HCT116 (cell line): Measurements from ENCODE around the gene ACOT4. TPM values are rescaled to one million over a fixed set of nuclear protein-coding genes. Genes with fewer than 3 reads are reported as not detected.

ENCODE experiments used
- ATAC-seq: fragments of 200-7000 bp; cut with Tn5 transposase; 2 replicates; pipeline ENCODE4 v1.9.1; 2020; ENCODE audit warnings: mild to moderate bottlenecking, moderate library complexity
- BruUV-seq: library from RNA; stranded (reverse); fragments of 400-500 nt; replicated peaks from 2 replicates; lab custom pipeline; 2021; lab: Mats Ljungman, UMichigan
- CTCF ChIA-PET: fragments of 300-600 bp; sonication (Branson Sonifier 250); formaldehyde crosslinking; loops from one replicate; lab custom pipeline; 2021; ENCODE audit warnings: antibody characterized with exemption; lab: Charles Lee
- POLR2A ChIA-PET: fragments of 300-600, 350-600 bp; sonication (Branson Sonifier 250); formaldehyde crosslinking; loops from one replicate; lab custom pipeline; 2021; ENCODE audit warnings: antibody characterized with exemption; lab: Charles Lee
- RAD21 ChIA-PET, 2 experiments: fragments of 300-600 bp; sonication (Branson Sonifier 250); formaldehyde crosslinking; loops; one replicate each; lab custom pipeline; 2023; ENCODE audit warnings: low total read pairs in 2 of 2; ENCODE audit not compliant: uncharacterized antibody in 2 of 2, unreplicated experiment in 2 of 2, low non-redundant PET in 1 of 2; lab: Charles Lee
- DNase-seq: peaks from one replicate; pipeline ENCODE4 v3.0.0-alpha.2; 2010; ENCODE audit warnings: low read depth, low spot score
- H2AFZ ChIP-seq: fragments of 200-600 bp; shearing (Covaris generic), sonication (generic); 2 replicates; pipeline ENCODE4 v1.6.1; 2017; ENCODE audit warnings: low read depth, mixed run types, mixed read lengths, antibody characterized with exemption, low read length; ENCODE audit not compliant: poor library complexity, severe bottlenecking
- H3K27ac ChIP-seq: 2 replicates; pipeline ENCODE4 v1.5.1; 2012; ENCODE audit warnings: low read depth, low read length
- H3K27me3 ChIP-seq: fragments of 200-600 bp; sonication (generic); 2 replicates; pipeline ENCODE4 v1.6.1; 2016; ENCODE audit warnings: mixed run types, low read length, mixed read lengths; ENCODE audit not compliant: insufficient read depth
- H3K36me3 ChIP-seq, 2 experiments: fragments of 200-500 bp in 1 of 2; fragments of 200-600 bp in 1 of 2; sonication (Bioruptor generic) in 1 of 2; sonication (generic) in 1 of 2; 2 replicates each; pipeline versions ENCODE4 v1.5.1 to v1.6.1; 2014 to 2016; ENCODE audit warnings: low read length in 2 of 2, inconsistent platforms in 1 of 2, mixed read lengths in 1 of 2, mixed run types in 1 of 2; ENCODE audit not compliant: insufficient read depth in 2 of 2, control insufficient read depth in 1 of 2
- H3K4me1 ChIP-seq, 2 experiments: fragments of 200-600 bp in 1 of 2; sonication (generic) in 1 of 2; 2 replicates each; pipeline versions ENCODE4 v1.5.1 to v1.6.1; 2012 to 2017; ENCODE audit warnings: low read length in 2 of 2, inconsistent platforms in 1 of 2, mild to moderate bottlenecking in 1 of 2, mixed read lengths in 1 of 2, mixed run types in 1 of 2, moderate library complexity in 1 of 2; ENCODE audit not compliant: insufficient read depth in 2 of 2, control insufficient read depth in 1 of 2
- H3K4me2 ChIP-seq: fragments of 200-600 bp; sonication (generic); 2 replicates; pipeline ENCODE4 v1.6.1; 2017; ENCODE audit warnings: mixed run types, low read length, mixed read lengths
- H3K4me3 ChIP-seq, 2 experiments: fragments of 200-600 bp in 1 of 2; sonication (generic) in 1 of 2; replicated peaks in 1 of 2; 2 replicates each; pipeline ENCODE4 v1.5.1; 2011 to 2016; ENCODE audit warnings: low read length in 2 of 2, control low read depth in 1 of 2, low read depth in 1 of 2, mild to moderate bottlenecking in 1 of 2, mixed read lengths in 1 of 2, mixed run types in 1 of 2
- H3K79me2 ChIP-seq: fragments of 200-600 bp; sonication (generic); 2 replicates; pipeline ENCODE4 v1.6.1; 2017; ENCODE audit warnings: mild to moderate bottlenecking, mixed run types, low read length, moderate library complexity, mixed read lengths; ENCODE audit not compliant: insufficient read depth
- H3K9ac ChIP-seq: fragments of 200-600 bp; sonication (generic); 2 replicates; pipeline ENCODE4 v1.6.1; 2016; ENCODE audit warnings: low read length, mixed read lengths
- H3K9me2 ChIP-seq: fragments of 200-600 bp; sonication (generic), shearing (Covaris generic); 2 replicates; pipeline ENCODE4 v1.6.1; 2017; ENCODE audit warnings: mixed run types, mild to moderate bottlenecking, moderate library complexity; ENCODE audit not compliant: insufficient read depth
- H3K9me3 ChIP-seq, 2 experiments: fragments of 200-500 bp in 1 of 2; fragments of 200-600 bp in 1 of 2; sonication (Bioruptor generic) in 1 of 2; sonication (generic) in 1 of 2; 2 replicates each; pipeline ENCODE4 v1.6.1; 2014 to 2017; ENCODE audit warnings: low read length in 2 of 2, mixed read lengths in 2 of 2, inconsistent platforms in 1 of 2, low read depth in 1 of 2, mild to moderate bottlenecking in 1 of 2, mixed run types in 1 of 2, moderate library complexity in 1 of 2; ENCODE audit not compliant: control insufficient read depth in 1 of 2, insufficient read depth in 1 of 2
- H4K20me1 ChIP-seq: fragments of 200-600 bp; sonication (generic), shearing (Covaris generic); 2 replicates; pipeline ENCODE4 v1.6.1; 2017; ENCODE audit warnings: mixed run types, mild to moderate bottlenecking, moderate library complexity; ENCODE audit not compliant: insufficient read depth
- CTCF ChIP-seq, 3 experiments: fragments of 200-600 bp in 1 of 3; sonication (generic) in 1 of 3; IDR thresholded peaks in 2 of 3; conservative IDR thresholded peaks in 1 of 3; 2 replicates each; pipeline ENCODE4 v1.5.1; 2012 to 2017; ENCODE audit warnings: low read depth in 2 of 3, low read length in 2 of 3, antibody characterized with exemption in 1 of 3, borderline replicate concordance in 1 of 3, control low read depth in 1 of 3, mild to moderate bottlenecking in 1 of 3, mixed read lengths in 1 of 3, mixed run types in 1 of 3, moderate library complexity in 1 of 3; ENCODE audit not compliant: insufficient read depth in 1 of 3
- EGR1 ChIP-seq: IDR thresholded peaks from 2 replicates; pipeline ENCODE4 v1.6.1; 2012; ENCODE audit warnings: low read depth
- EZH2 ChIP-seq: fragments of 200-600 bp; sonication (generic); IDR thresholded peaks from 2 replicates; pipeline ENCODE4 v1.6.1; 2017; ENCODE audit warnings: antibody characterized with exemption, mixed run types
- JUND ChIP-seq: IDR thresholded peaks from 2 replicates; pipeline ENCODE4 v1.6.1; 2012
- RAD21 ChIP-seq: IDR thresholded peaks from 2 replicates; pipeline ENCODE4 v1.6.1; 2012; ENCODE audit warnings: low read depth, mild to moderate bottlenecking
- ZBTB33 ChIP-seq: IDR thresholded peaks from 2 replicates; pipeline ENCODE4 v1.6.1; 2011; ENCODE audit warnings: mild to moderate bottlenecking, low read length, moderate library complexity; ENCODE audit not compliant: insufficient replicate concordance; ENCODE audit errors: extremely low read depth
- ZFX ChIP-seq: fragments of 450-650 bp; IDR thresholded peaks from 2 replicates; pipeline ENCODE4 v1.6.1; 2017
- ZNF274 ChIP-seq: fragments of 200-500 bp; sonication (Bioruptor generic); IDR thresholded peaks from 2 replicates; pipeline ENCODE4 v1.6.1; 2014; ENCODE audit warnings: mild to moderate bottlenecking, low read depth, low read length, inconsistent platforms
- intact Hi-C: fragments of 100-400 bp; cut with micrococcal nuclease; formaldehyde crosslinking; loops from 2 replicates; pipeline ENCODE4 v1.10.0; 2022
- total RNA-seq: library from RNA; stranded (reverse); gene quantifications from one replicate; pipeline ENCODE4 v1.2.1, GENCODE V29; 2021; ENCODE audit not compliant: unreplicated experiment

Gene ACOT4
- total RNA-seq, 1 experiment from 2014 or later: not detected

DNA sequence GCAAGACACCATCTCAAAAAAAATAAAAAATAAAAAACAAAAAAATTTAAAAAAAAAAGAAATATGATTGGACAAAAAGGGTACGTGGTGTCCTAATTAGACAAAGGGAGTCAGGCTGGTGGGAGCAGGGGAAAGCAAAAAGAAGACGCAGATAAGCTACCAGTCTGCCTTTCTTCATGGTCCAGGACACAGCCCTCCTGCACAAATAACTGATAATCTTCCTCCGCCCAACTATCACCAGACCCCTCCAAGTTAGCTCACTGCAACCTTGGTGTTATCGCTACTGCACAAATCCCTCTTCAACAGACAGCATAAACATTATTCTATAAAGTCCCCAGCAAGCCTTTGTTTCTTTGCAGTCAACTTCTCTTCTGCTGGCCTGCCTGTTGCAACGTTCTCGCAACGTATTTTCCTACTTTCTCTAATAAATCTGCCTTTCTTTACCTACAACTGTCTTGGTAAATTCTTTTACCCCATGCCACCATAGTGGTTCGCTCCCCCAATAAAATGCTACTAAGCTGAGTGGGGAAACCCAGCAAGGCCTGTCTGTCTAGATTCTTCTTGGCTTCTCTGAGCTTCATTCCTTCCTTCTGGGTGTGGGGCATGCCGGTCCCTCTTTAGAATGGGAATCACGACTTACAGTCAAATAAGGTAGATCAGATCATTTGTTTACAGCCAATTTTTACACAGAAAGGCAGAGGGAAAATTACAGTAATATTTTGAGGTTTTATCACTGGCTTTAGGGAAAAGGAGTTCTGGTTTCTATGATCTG lies 38.5 kb downstream of the ACOT4 start:
- H3K9me3 ChIP-seq: no peaks in the 10 kb centered on the region
- H2AFZ ChIP-seq: no peak overlapping the region
- no peaks in the 10 kb centered on the region for H3K9me2 ChIP-seq
- no peak for DNase-seq
- ATAC-seq: no peak
- RAD21 ChIA-PET: no interaction called here
- H3K9ac ChIP-seq: no peak overlapping the region
- H3K27me3 ChIP-seq: no peaks in the 10 kb centered on the region
- no peak overlapping the region for H3K27ac ChIP-seq
- no peaks in the 10 kb centered on the region for H3K79me2 ChIP-seq
- H3K4me2 ChIP-seq: no peak overlapping the region
- no peak overlapping the region for H3K4me3 ChIP-seq
- POLR2A ChIA-PET: no interaction called here
- no TSS peak for BruUV-seq
- no peaks in the 10 kb centered on the region for H4K20me1 ChIP-seq
- H3K36me3 ChIP-seq: no peaks in the 10 kb centered on the region
- intact Hi-C loops: loop anchor here (5.0 kb wide), 1 partner anchor 458 kb away; no protein-coding TSS in a partner anchor
- CTCF ChIA-PET: no interaction called here
- H3K4me1 ChIP-seq: peaks cover 0 to 8% of the 10 kb centered on the region in 2 experiments; a peak in 1 of 4 replicates
- no peak for TF ChIP-seq ZNF274

GRCh38 chr14:73633116-73634010 lies 41.7 kb downstream of the ACOT4 start:
- ChIA-PET CTCF (interaction anchor here (1.0 to 1.9 kb wide), 3 partner anchors 122 to 338 kb away, joined by 5 to 15 read pairs (median 14); no protein-coding TSS in a partner anchor), RAD21 (interaction anchor here in 1 of 2 experiments (1.1 kb wide), 1 partner anchor 124 kb away, joined by 3 read pairs; no protein-coding TSS in a partner anchor)
- intact Hi-C loops: loop anchor here (1.0 to 5.0 kb wide), 3 partner anchors 125 to 461 kb away; no protein-coding TSS in a partner anchor
- Histone ChIP-seq H3K4me3 (peak overlapping the region in 1 of 2 experiments; percentile 11; a peak in 1 of 4 replicates), H3K4me2 (peak overlapping the region; percentile 61), H3K27me3 (no peaks in the 10 kb centered on the region)
- ATAC-seq: peak; percentile 92
- TF ChIP-seq EGR1 (no peak), ZFX (no peak), JUND (no peak), CTCF (IDR thresholded peaks at IDR 0.05 in 2 of 3, conservative IDR thresholded peaks at IDR 0.05 in 1 of 3; ENCODE audit: borderline replicate concordance in 1 of 3, insufficient read depth in 1 of 3, low read depth in 2 of 3, low read length in 2 of 3) (peak; percentile 79 to 86 (median 81)), RAD21 (peak; percentile 80), ZBTB33 (no peak), EZH2 (no peak)
- TF ChIP-seq, all 23 proteins: peak for 2
- no peaks in the 10 kb centered on the region for H3K36me3 ChIP-seq
- no peaks in the 10 kb centered on the region for H4K20me1 ChIP-seq
- H3K4me1 ChIP-seq: peaks cover 0 to 8% of the 10 kb centered on the region in 2 experiments; a peak in 1 of 4 replicates
- BruUV-seq: no TSS peak
- H3K9me2 ChIP-seq: no peaks in the 10 kb centered on the region
- H3K9me3 ChIP-seq: no peaks in the 10 kb centered on the region
- H3K79me2 ChIP-seq: no peaks in the 10 kb centered on the region
- DNase-seq: no peak
- no peak overlapping the region for H3K9ac ChIP-seq
- H3K27ac ChIP-seq: no peak overlapping the region
- H2AFZ ChIP-seq: peak overlapping the region; percentile 98
- POLR2A ChIA-PET: no interaction called here
